ENCODE data around the gene LRMDA. TPM values are rescaled to one million over a fixed set of nuclear protein-coding genes. Genes with fewer than 3 reads are reported as not detected.

The LRMDA gene
- total RNA-seq, 1 donor from 2014 or later: 5.2 TPM

GRCh38 chr10:76024460-76025123, 593.2 kb downstream of the LRMDA start:
- no peaks in the 10 kb centered on the region for H3K36me3 Mint-ChIP-seq
- Histone ChIP-seq H3K9me3 (ENCODE audit: low read depth) (no peaks in the 10 kb centered on the region), H3K79me2 (ENCODE audit: low read depth) (no peaks in the 10 kb centered on the region), H3K27me3 (no peaks in the 10 kb centered on the region), H3K9ac (no peak overlapping the region), H3K4me2 (no peak overlapping the region), H3K36me3 (no peaks in the 10 kb centered on the region), H3F3A (ENCODE audit: low read depth) (no peaks in the 10 kb centered on the region), H3K4me1 (no peaks in the 10 kb centered on the region), H3K4me3 (no peak overlapping the region), H4K20me1 (ENCODE audit: low read depth) (no peaks in the 10 kb centered on the region), H2AFZ (replicated peaks) (no peak overlapping the region), H3K27ac (no peak overlapping the region)
- H3K27me3 Mint-ChIP-seq (ENCODE audit: insufficient read depth, low read depth): peaks cover 6% of the 10 kb centered on the region
- H3K4me3 Mint-ChIP-seq: no peak overlapping the region
- TF ChIP-seq EZH2 (IDR thresholded peaks at IDR 0.05): no peak
- no peak for TF ChIP-seq CTCF (IDR thresholded peaks at IDR 0.05)
- no peak for TF ChIP-seq EZH2phosphoT487 (IDR thresholded peaks at IDR 0.05)
- DNase-seq (ENCODE audit: low spot score): no peak
- no peaks in the 10 kb centered on the region for H3K9me3 Mint-ChIP-seq
- H3K4me1 Mint-ChIP-seq: peaks cover 15% of the 10 kb centered on the region
- H3K27ac Mint-ChIP-seq: no peak overlapping the region

GRCh38 chr10:76025124-76025477, 593.7 kb downstream of the LRMDA start:
- Histone ChIP-seq H3K79me2 (ENCODE audit: low read depth) (no peaks in the 10 kb centered on the region), H3K4me1 (no peaks in the 10 kb centered on the region), H4K20me1 (ENCODE audit: low read depth) (no peaks in the 10 kb centered on the region), H3K4me2 (no peak overlapping the region), H3K9ac (no peak overlapping the region), H3K4me3 (no peak overlapping the region), H3K36me3 (no peaks in the 10 kb centered on the region), H3K9me3 (ENCODE audit: low read depth) (no peaks in the 10 kb centered on the region), H3K27ac (no peak overlapping the region), H3F3A (ENCODE audit: low read depth) (no peaks in the 10 kb centered on the region), H2AFZ (replicated peaks) (no peak overlapping the region), H3K27me3 (no peaks in the 10 kb centered on the region)
- H3K27ac Mint-ChIP-seq: no peak overlapping the region
- peaks cover 3% of the 10 kb centered on the region for H3K27me3 Mint-ChIP-seq (ENCODE audit: insufficient read depth, low read depth)
- H3K4me3 Mint-ChIP-seq: no peak overlapping the region
- H3K9me3 Mint-ChIP-seq: no peaks in the 10 kb centered on the region
- TF ChIP-seq EZH2phosphoT487 (IDR thresholded peaks at IDR 0.05) (no peak), CTCF (IDR thresholded peaks at IDR 0.05) (no peak), EZH2 (IDR thresholded peaks at IDR 0.05) (no peak)
- H3K36me3 Mint-ChIP-seq: no peaks in the 10 kb centered on the region
- no peak for DNase-seq (ENCODE audit: low spot score)
- peaks cover 14% of the 10 kb centered on the region for H3K4me1 Mint-ChIP-seq

GRCh38 chr10:76026176-76026771, 594.9 kb downstream of the LRMDA start:
- no peaks in the 10 kb centered on the region for H3K79me2 ChIP-seq (ENCODE audit: low read depth)
- no peak overlapping the region for H3K9ac ChIP-seq
- no peak overlapping the region for H3K4me3 ChIP-seq
- DNase-seq (ENCODE audit: low spot score): no peak
- no peak overlapping the region for H3K27ac ChIP-seq
- H3K36me3 ChIP-seq: no peaks in the 10 kb centered on the region
- H2AFZ ChIP-seq (replicated peaks): no peak overlapping the region
- no peak overlapping the region for H3K27ac Mint-ChIP-seq
- H3K27me3 ChIP-seq: no peaks in the 10 kb centered on the region
- peaks cover 2% of the 10 kb centered on the region for H3K27me3 Mint-ChIP-seq (ENCODE audit: insufficient read depth, low read depth)
- no peaks in the 10 kb centered on the region for H3K36me3 Mint-ChIP-seq
- H3F3A ChIP-seq (ENCODE audit: low read depth): no peaks in the 10 kb centered on the region
- no peaks in the 10 kb centered on the region for H3K9me3 Mint-ChIP-seq
- TF ChIP-seq EZH2 (IDR thresholded peaks at IDR 0.05): no peak
- no peak for TF ChIP-seq EZH2phosphoT487 (IDR thresholded peaks at IDR 0.05)
- TF ChIP-seq CTCF (IDR thresholded peaks at IDR 0.05): no peak
- H3K4me1 Mint-ChIP-seq: peaks cover 8% of the 10 kb centered on the region
- no peaks in the 10 kb centered on the region for H3K9me3 ChIP-seq (ENCODE audit: low read depth)
- no peaks in the 10 kb centered on the region for H4K20me1 ChIP-seq (ENCODE audit: low read depth)
- H3K4me3 Mint-ChIP-seq: no peak overlapping the region
- H3K4me1 ChIP-seq: no peaks in the 10 kb centered on the region
- H3K4me2 ChIP-seq: no peak overlapping the region

Data from neural progenitor cell (in vitro differentiated cells).